K562 (cell line): ENCODE data around the gene KIF9.

Source experiments
- BRF1 ChIP-seq: IDR thresholded peaks from 3 replicates; pipeline ENCODE4 v1.6.1; 2011; ENCODE audit warnings: borderline replicate concordance, mild to moderate bottlenecking; ENCODE audit not compliant: insufficient read length; ENCODE audit errors: extremely low read depth
- EZH2 ChIP-seq: IDR thresholded peaks from 2 replicates; pipeline ENCODE4 v1.6.1; 2012; ENCODE audit warnings: low read depth, mild to moderate bottlenecking, inconsistent platforms, low read length, borderline replicate concordance
- KLF1 ChIP-seq: fragments of 450-650 bp; IDR thresholded peaks from 2 replicates; pipeline ENCODE4 v1.6.1; 2016; ENCODE audit warnings: missing genetic modification characterization, missing compliant biosample characterization
- KLF10 ChIP-seq: fragments of 250-450 bp; sonication (Bioruptor Pico); IDR thresholded peaks from 2 replicates; pipeline ENCODE4 v1.6.1; 2021; ENCODE audit warnings: matching md5 sums
- POLR2AphosphoS5 ChIP-seq: IDR thresholded peaks from 2 replicates; pipeline ENCODE4 v1.6.1; 2011; ENCODE audit warnings: mild to moderate bottlenecking, low read depth, low read length, moderate library complexity; ENCODE audit not compliant: control insufficient read depth, insufficient read depth
- RB1 ChIP-seq: fragments of 450-650 bp; IDR thresholded peaks from 2 replicates; pipeline ENCODE4 v1.6.1; 2017; ENCODE audit warnings: low read depth, mild to moderate bottlenecking
- SMAD4 ChIP-seq: fragments of 250-450 bp; sonication (Bioruptor Pico); conservative IDR thresholded peaks from 2 replicates; pipeline ENCODE4 v1.8.0; 2021; ENCODE audit warnings: inconsistent platforms, mild to moderate bottlenecking, moderate library complexity
- SUPT5H ChIP-seq: fragments of 450-650 bp; IDR thresholded peaks from 2 replicates; pipeline ENCODE4 v1.6.1; 2016
- ZNF24 ChIP-seq: fragments of 450-650 bp; IDR thresholded peaks from 2 replicates; pipeline ENCODE4 v1.6.1; 2016
- ZNF584 ChIP-seq: fragments of 200-800 bp; sonication (Bioruptor generic); IDR thresholded peaks from 2 replicates; pipeline ENCODE4 v1.6.1; 2016; ENCODE audit warnings: low read depth, mild to moderate bottlenecking, missing genetic modification characterization, missing compliant biosample characterization
- TF ChIP-seq, protein P1 (sequence below): sonication (generic); formaldehyde crosslinking; IDR thresholded peaks from 2 replicates; pipeline ENCODE4 v1.8.0; 2023; ENCODE audit warnings: mild to moderate bottlenecking, missing genetic modification reagents
- TF ChIP-seq, protein P2 (sequence below), 3 experiments: IDR thresholded peaks in 2 of 3; conservative IDR thresholded peaks in 1 of 3; 2 replicates each; pipeline ENCODE4 v1.5.1; 2011 to 2012; ENCODE audit warnings: low read length in 3 of 3, mild to moderate bottlenecking in 3 of 3, control low read depth in 2 of 3, improper control_type of control experiment in 1 of 3, inconsistent platforms in 1 of 3, low read depth in 1 of 3, mixed read lengths in 1 of 3, moderate library complexity in 1 of 3; ENCODE audit not compliant: insufficient read depth in 2 of 3
- TF ChIP-seq, protein P3 (sequence below): sonication (generic); formaldehyde crosslinking; IDR thresholded peaks from 2 replicates; pipeline ENCODE4 v1.5.0; 2020; ENCODE audit warnings: missing genetic modification reagents

DNA sequence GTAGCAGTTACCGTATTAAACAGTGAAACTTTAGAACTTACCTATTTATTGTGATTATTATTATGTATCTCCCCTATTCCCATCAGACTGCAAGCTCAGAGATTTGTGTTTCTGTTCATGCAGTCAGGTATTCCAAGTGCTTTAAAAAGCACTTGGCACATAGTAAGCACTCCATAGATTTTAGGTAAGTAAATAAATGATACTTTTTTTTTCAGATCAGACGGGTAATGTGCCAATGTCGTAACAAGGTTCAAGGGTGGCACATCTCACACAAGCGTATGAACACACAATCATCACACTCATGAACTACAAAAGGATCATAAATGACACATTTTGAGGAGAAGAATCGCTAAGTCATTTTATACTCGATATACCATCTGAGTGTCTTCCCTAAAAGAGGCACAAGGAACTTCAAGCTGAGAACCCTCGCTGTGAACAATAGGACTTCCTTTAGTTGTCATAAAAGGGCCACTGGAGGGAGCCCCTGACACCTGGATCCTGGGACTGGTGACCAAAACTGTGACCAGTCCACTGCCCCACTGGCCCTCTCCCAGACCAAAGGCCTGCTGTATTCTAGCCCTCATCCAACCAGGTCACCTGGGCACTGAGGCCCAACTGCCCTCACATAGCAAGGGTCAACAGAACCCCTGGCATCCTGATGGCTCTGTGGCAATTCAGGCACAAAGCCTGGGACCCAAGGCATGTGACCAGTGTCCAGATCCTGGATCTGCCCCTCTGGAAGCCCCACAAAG lies 32.1 kb downstream of the KIF9 start:
- TF ChIP-seq BRF1 (no peak), KLF1 (tag) (no peak), POLR2AphosphoS5 (no peak), ZNF24 (no peak), SUPT5H (no peak), ZNF584 (no peak), EZH2 (no peak), KLF10 (CRISPR knock-in tag) (no peak), SMAD4 (CRISPR knock-in tag) (no peak), RB1 (peak; percentile 35; the same call in 1 of the 2 replicates)
- TF ChIP-seq, protein P1, sequence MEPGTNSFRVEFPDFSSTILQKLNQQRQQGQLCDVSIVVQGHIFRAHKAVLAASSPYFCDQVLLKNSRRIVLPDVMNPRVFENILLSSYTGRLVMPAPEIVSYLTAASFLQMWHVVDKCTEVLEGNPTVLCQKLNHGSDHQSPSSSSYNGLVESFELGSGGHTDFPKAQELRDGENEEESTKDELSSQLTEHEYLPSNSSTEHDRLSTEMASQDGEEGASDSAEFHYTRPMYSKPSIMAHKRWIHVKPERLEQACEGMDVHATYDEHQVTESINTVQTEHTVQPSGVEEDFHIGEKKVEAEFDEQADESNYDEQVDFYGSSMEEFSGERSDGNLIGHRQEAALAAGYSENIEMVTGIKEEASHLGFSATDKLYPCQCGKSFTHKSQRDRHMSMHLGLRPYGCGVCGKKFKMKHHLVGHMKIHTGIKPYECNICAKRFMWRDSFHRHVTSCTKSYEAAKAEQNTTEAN (CRISPR knock-in tag) = no peak
- TF ChIP-seq, protein P2, sequence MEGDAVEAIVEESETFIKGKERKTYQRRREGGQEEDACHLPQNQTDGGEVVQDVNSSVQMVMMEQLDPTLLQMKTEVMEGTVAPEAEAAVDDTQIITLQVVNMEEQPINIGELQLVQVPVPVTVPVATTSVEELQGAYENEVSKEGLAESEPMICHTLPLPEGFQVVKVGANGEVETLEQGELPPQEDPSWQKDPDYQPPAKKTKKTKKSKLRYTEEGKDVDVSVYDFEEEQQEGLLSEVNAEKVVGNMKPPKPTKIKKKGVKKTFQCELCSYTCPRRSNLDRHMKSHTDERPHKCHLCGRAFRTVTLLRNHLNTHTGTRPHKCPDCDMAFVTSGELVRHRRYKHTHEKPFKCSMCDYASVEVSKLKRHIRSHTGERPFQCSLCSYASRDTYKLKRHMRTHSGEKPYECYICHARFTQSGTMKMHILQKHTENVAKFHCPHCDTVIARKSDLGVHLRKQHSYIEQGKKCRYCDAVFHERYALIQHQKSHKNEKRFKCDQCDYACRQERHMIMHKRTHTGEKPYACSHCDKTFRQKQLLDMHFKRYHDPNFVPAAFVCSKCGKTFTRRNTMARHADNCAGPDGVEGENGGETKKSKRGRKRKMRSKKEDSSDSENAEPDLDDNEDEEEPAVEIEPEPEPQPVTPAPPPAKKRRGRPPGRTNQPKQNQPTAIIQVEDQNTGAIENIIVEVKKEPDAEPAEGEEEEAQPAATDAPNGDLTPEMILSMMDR (IDR thresholded peaks at IDR 0.05 in 2 of 3, conservative IDR thresholded peaks at IDR 0.05 in 1 of 3; ENCODE audit: insufficient read depth in 2 of 3, low read depth in 1 of 3, low read length in 3 of 3) = peak; percentile 84 to 90 (median 87)
- TF ChIP-seq, protein P3, sequence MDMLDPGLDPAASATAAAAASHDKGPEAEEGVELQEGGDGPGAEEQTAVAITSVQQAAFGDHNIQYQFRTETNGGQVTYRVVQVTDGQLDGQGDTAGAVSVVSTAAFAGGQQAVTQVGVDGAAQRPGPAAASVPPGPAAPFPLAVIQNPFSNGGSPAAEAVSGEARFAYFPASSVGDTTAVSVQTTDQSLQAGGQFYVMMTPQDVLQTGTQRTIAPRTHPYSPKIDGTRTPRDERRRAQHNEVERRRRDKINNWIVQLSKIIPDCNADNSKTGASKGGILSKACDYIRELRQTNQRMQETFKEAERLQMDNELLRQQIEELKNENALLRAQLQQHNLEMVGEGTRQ (CRISPR knock-in tag) = no peak
